ENCODE results near the gene FOXC2.

- no peak for TF ChIP-seq ZFX (IDR thresholded peaks at IDR 0.05; ENCODE audit: borderline replicate concordance)
- TF ChIP-seq CTCF (IDR thresholded peaks at IDR 0.05): no peak
Observed at GRCh38 chr16:86581458-86581857, 14.8 kb downstream of the FOXC2 start.
